IPS DF 4.7 (cell line): Measurements from ENCODE around the gene NPY2R.

ENCODE experiments used
- DNase-seq: peaks from one replicate; pipeline ENCODE4 v3.0.0-alpha.2; 2013; ENCODE audit warnings: low spot score; ENCODE audit errors: extremely low read depth

The NPY2R gene

GRCh38 chr4:155249016-155249566 lies 40.7 kb downstream of the NPY2R start:
- DNase-seq, result no peak

GRCh38 chr4:155252327-155252726 lies 43.9 kb downstream of the NPY2R start:
- DNase-seq, result no peak

- DNase-seq, result no peak
Measured at GRCh38 chr4:155263480-155263879, 55.0 kb downstream of the NPY2R start.

GRCh38 chr4:155265113-155265512 lies 56.7 kb downstream of the NPY2R start:
- no peak for DNase-seq
